Activated CD8-positive, alpha-beta memory T cell treated with anti-CD3 and anti-CD28 coated beads for 24 hours (primary cell): Measurements from ENCODE around the gene RNF2.
A peak's percentile ranks its signal among the peaks of the same experiment; 100 is the strongest.
"Not testable (repeated sequence)": the region's sequence is repeated elsewhere in the genome, so short reads cannot be mapped to it uniquely, and the experiment has no call there.

Experiments used
- DNase-seq: peaks from one replicate; pipeline ENCODE4 v3.0.0-alpha.2; 2020

The RNF2 gene

GRCh38 chr1:185044981-185045813 is at the start of gene RNF2:
Gene RNF2, plus strand, starts transcription at chr1:185045558. Its CDS starts 41,996 bp downstream, at chr1:185087554.
- DNase-seq = peak; percentile 91

GRCh38 chr1:184999974-185000373 is 45.4 kb upstream of the RNF2 start:
- DNase-seq = not testable (repeated sequence)

GRCh38 chr1:185001312-185001880 is 44.0 kb upstream of the RNF2 start:
- DNase-seq = not testable (repeated sequence)

GRCh38 chr1:185008838-185009237 is 36.5 kb upstream of the RNF2 start:
- no peak for DNase-seq

- DNase-seq = no peak
Measured at GRCh38 chr1:185010361-185010760, 35.0 kb upstream of the RNF2 start.

- no peak for DNase-seq
Measured at GRCh38 chr1:185014941-185015340, 30.4 kb upstream of the RNF2 start.

GRCh38 chr1:185015631-185016030 is 29.7 kb upstream of the RNF2 start:
- DNase-seq = no peak

GRCh38 chr1:185016880-185017279 is 28.5 kb upstream of the RNF2 start:
- DNase-seq = no peak

GRCh38 chr1:185017338-185017737 is 28.0 kb upstream of the RNF2 start:
- no peak for DNase-seq

GRCh38 chr1:185017966-185018365 is 27.4 kb upstream of the RNF2 start:
- DNase-seq = no peak

- DNase-seq = no peak
Measured at GRCh38 chr1:185027252-185027882, 18.0 kb upstream of the RNF2 start.

- DNase-seq = no peak
Measured at GRCh38 chr1:185033686-185034085, 11.7 kb upstream of the RNF2 start.

GRCh38 chr1:185035258-185035657 is 10.1 kb upstream of the RNF2 start:
- no peak for DNase-seq

GRCh38 chr1:185038813-185039376 is 6.5 kb upstream of the RNF2 start:
- no peak for DNase-seq

- DNase-seq = no peak
Measured at GRCh38 chr1:185039726-185040407, 5.5 kb upstream of the RNF2 start.

- no peak for DNase-seq
Measured at GRCh38 chr1:185040408-185040735, 5.0 kb upstream of the RNF2 start.

GRCh38 chr1:185041742-185042141 is 3.6 kb upstream of the RNF2 start:
- no peak for DNase-seq

- no peak for DNase-seq
Measured at GRCh38 chr1:185042737-185043136, 2.6 kb upstream of the RNF2 start.

- DNase-seq = no peak
Measured at GRCh38 chr1:185044387-185044786, 971 bp upstream of the RNF2 start.

GRCh38 chr1:185045814-185046492 is 595 bp downstream of the RNF2 start:
- DNase-seq = no peak

- no peak for DNase-seq
Measured at GRCh38 chr1:185046668-185047067, 1.3 kb downstream of the RNF2 start.

- no peak for DNase-seq
Measured at GRCh38 chr1:185049670-185050069, 4.3 kb downstream of the RNF2 start.
